Heart left ventricle (tissue), 16 donors: Measurements from ENCODE around the gene ZFR2. TPM values are rescaled to one million over a fixed set of nuclear protein-coding genes. Genes with fewer than 3 reads are reported as not detected.

ENCODE experiments used
- ATAC-seq, 4 donors: fragments of 200-7000 bp; cut with Tn5 transposase; one replicate each; pipeline ENCODE4 v1.9.1; 2020 to 2022; ENCODE audit warnings: moderate library complexity in 4 of 4, mild to moderate bottlenecking in 3 of 4, moderate number of reproducible peaks in 1 of 4
- DNase-seq, 5 donors: peaks; one replicate each; pipeline ENCODE4 v3.0.0-alpha.2; 2020
- H3K27ac ChIP-seq, 12 donors: fragments of 200-600 bp; sonication (generic) in 4 of 12; one replicate each; pipeline versions ENCODE4 v1.5.0 to v1.8.0; 2016 to 2022; ENCODE audit warnings: mild to moderate bottlenecking in 2 of 12
- H3K27me3 ChIP-seq, 9 donors: fragments of 200-600 bp; sonication (generic) in 2 of 9; one replicate each; pipeline versions ENCODE4 v1.5.1 to v1.8.0; 2016 to 2022; ENCODE audit warnings: mild to moderate bottlenecking in 3 of 9
- H3K36me3 ChIP-seq, 9 donors: fragments of 200-600 bp; sonication (generic) in 2 of 9; one replicate each; pipeline versions ENCODE4 v1.5.0 to v1.8.0; 2018 to 2022; ENCODE audit warnings: mild to moderate bottlenecking in 2 of 9
- H3K4me1 ChIP-seq, 12 donors: fragments of 200-600 bp; sonication (generic) in 4 of 12; one replicate each; pipeline versions ENCODE4 v1.5.0 to v1.8.0; 2016 to 2022; ENCODE audit warnings: mild to moderate bottlenecking in 3 of 12
- H3K4me3 ChIP-seq, 12 donors: fragments of 200-600 bp; sonication (generic) in 4 of 12; one replicate each; pipeline versions ENCODE4 v1.5.0 to v1.8.0; 2017 to 2022; ENCODE audit warnings: mild to moderate bottlenecking in 9 of 12, moderate library complexity in 4 of 12
- H3K9me3 ChIP-seq, 12 donors: fragments of 200-600 bp; sonication (generic) in 4 of 12; one replicate each; pipeline versions ENCODE4 v1.5.0 to v1.8.0; 2016 to 2022; ENCODE audit warnings: mild to moderate bottlenecking in 1 of 12
- POLR2A ChIP-seq, 2 donors: fragments of 450-650 bp; IDR thresholded peaks; one replicate each; pipeline ENCODE4 v1.6.1; 2017; ENCODE audit warnings: antibody characterized with exemption in 2 of 2, mild to moderate bottlenecking in 2 of 2, moderate library complexity in 2 of 2
- WGBS, 4 donors: extraction: QIAGEN DNeasy Blood & Tissue Kit in 2 of 4; methylation state at CpG; one replicate each; pipeline versions ENCODE4 v1.1.5 to v1.1.7; 2013 to 2018; 5-methylcytosine and 5-hydroxymethylcytosine counted together
- intact Hi-C, 10 donors: fragments of 100-400 bp; cut with DNase I; formaldehyde crosslinking; loops; one replicate each; pipeline versions ENCODE4 v1.11.1 to v1.14.2; 2022
- polyA plus RNA-seq, 2 donors: library from polyadenylated mRNA; stranded (reverse); fragments of 200-250 nt; gene quantifications; one replicate each; pipeline ENCODE4 v1.2.3, GENCODE V29; 2013
- total RNA-seq, 9 donors: library from RNA; depleted of rRNA in 2 of 9; stranded (reverse); fragments of >200 nt in 2 of 9; fragmentation: NEBNext Ultra II Directional in 3 of 9; extraction: Animal tissue kit (Norgen Biotek cat#: 25700) in 3 of 9; gene quantifications; one replicate each; pipeline versions ENCODE4 v1.1.0 to v1.2.4, GENCODE V29; 2016 to 2023
- TF ChIP-seq, protein P1 (sequence below), 12 donors: fragments of 200-600 bp; sonication (generic) in 4 of 12; IDR thresholded peaks; one replicate each; pipeline versions ENCODE4 v1.5.0 to v1.8.0; 2018 to 2022; ENCODE audit warnings: antibody characterized with exemption in 12 of 12, mild to moderate bottlenecking in 5 of 12
- donor health status: ischemic (EF 13 %, LVEDD 7.1; RV severe dilation, severe dysfunction).
- donor health status: healthy with polysubstance abuse.
- donor health status: DM: no; HTN: yes; CAD: no.
- donor health status: DM: no; HTN: no; CAD: no.
- donor health status: ischemic (EF 25% LVEDD 6.9; RV normal size, moderate dysfunction).
- donor health status: ischemic (EF 25% LVEDD 5.7; RV mildly dilated, moderate dysfunction).
- donor health status: healthy.
- donor health status: DM: yes; HTN: yes; CAD: no.
- donor health status: ischemic (EF 35%, LVEDD 5.7; RV mildly dilated, moderate dysfunction).
- donor health status: nonischemic (EF 11% LVEDD 7.7; RV severe dilation, severe dysfunction).
- donor health status: DM: yes; HTN: yes; CAD: no.
- donor health status: PGD.
- donor health status: ischemic (EF 29% LVEDD 5.4; RV normal size, mild dysfunction).
- donor health status: nonischemic (EF 23%, LVEDD 6.1; RV moderate dilation, normal function).

The ZFR2 gene
- total and polyA plus RNA-seq, 11 donors = 0.08 to 0.16 TPM; not detected in 9

GRCh38 chr19:3771000-3771905 lies 97.6 kb downstream of the ZFR2 start:
- intact Hi-C loops = loop anchor here in 1 of 10 donors (10.0 kb wide), 1 partner anchor 154 kb away; no protein-coding TSS in a partner anchor
- no peak for ATAC-seq

DNA sequence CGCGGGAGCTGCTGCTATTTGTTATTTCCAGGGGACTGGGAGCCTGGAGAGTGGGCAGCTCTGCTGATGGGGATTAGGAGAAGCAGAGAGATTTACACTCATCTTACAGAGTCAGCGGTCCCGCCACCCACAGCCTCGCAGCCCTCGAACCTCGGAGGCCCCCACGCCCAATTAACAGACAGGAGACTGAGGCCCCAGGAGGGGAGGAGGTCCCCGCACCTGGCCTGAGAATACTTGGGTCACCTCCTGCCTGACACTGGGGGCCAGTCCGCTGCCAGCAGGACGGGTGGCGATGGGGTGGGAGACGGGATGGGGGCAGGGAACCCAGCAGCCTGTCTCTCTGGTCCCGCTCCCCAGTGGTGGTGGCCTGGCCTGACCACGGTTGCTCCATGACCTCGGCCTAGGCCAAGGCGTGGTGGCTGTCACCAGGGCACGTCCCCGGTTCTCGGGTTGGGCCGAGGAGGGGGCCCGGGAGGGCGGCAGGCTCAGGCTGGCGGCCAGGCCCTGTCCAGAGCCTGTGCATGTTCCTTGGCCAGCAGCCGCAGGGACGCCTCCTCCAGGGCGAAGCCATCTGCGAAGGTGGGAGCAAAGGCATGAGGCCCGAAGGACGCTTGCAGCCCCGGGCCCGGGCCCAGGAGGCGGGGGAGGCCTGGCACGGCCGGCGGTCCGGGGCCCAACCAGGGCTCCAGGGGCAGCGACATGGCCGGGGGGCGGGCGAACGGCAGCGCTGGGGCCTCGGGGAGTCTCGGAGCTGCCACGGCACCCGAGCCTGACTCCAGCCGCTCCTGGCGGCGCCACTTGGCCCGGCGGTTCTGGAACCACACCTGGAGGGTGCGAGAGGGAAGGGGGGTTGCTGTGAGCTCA lies 98.5 kb downstream of the ZFR2 start:
- peaks cover 0 to 36% (median 24%) of the 10 kb centered on the region in 9 donors for H3K36me3 ChIP-seq
- no peak overlapping the region for H3K27ac ChIP-seq
- no peaks in the 10 kb centered on the region for H3K9me3 ChIP-seq
- H3K4me1 ChIP-seq = no peaks in the 10 kb centered on the region
- DNase-seq = no peak
- TF ChIP-seq POLR2A (IDR thresholded peaks at IDR 0.05) = no peak
- TF ChIP-seq, protein P1, sequence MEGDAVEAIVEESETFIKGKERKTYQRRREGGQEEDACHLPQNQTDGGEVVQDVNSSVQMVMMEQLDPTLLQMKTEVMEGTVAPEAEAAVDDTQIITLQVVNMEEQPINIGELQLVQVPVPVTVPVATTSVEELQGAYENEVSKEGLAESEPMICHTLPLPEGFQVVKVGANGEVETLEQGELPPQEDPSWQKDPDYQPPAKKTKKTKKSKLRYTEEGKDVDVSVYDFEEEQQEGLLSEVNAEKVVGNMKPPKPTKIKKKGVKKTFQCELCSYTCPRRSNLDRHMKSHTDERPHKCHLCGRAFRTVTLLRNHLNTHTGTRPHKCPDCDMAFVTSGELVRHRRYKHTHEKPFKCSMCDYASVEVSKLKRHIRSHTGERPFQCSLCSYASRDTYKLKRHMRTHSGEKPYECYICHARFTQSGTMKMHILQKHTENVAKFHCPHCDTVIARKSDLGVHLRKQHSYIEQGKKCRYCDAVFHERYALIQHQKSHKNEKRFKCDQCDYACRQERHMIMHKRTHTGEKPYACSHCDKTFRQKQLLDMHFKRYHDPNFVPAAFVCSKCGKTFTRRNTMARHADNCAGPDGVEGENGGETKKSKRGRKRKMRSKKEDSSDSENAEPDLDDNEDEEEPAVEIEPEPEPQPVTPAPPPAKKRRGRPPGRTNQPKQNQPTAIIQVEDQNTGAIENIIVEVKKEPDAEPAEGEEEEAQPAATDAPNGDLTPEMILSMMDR (IDR thresholded peaks at IDR 0.05) = no peak
- 79 to 83% (median 81%) methylated on average over 45 to 53 of the region's 53 CpGs for WGBS, 4 donors
- intact Hi-C loops = loop anchor here in 1 of 10 donors (10.0 kb wide), 1 partner anchor 154 kb away; no protein-coding TSS in a partner anchor
- H3K4me3 ChIP-seq = no peak overlapping the region
- peak in 1 of 4 donors; percentile 10 for ATAC-seq
- no peaks in the 10 kb centered on the region for H3K27me3 ChIP-seq

More at GRCh38 chr19:3771000-3771905, 97.6 kb downstream of the ZFR2 start:
- no peaks in the 10 kb centered on the region for H3K27me3 ChIP-seq
- no peaks in the 10 kb centered on the region for H3K4me1 ChIP-seq
- no peak for TF ChIP-seq POLR2A (IDR thresholded peaks at IDR 0.05)
- TF ChIP-seq, protein P1 (IDR thresholded peaks at IDR 0.05) = no peak
- H3K27ac ChIP-seq = no peak overlapping the region
- peaks cover 0 to 28% (median 16%) of the 10 kb centered on the region in 9 donors for H3K36me3 ChIP-seq
- DNase-seq = no peak
- H3K9me3 ChIP-seq = no peaks in the 10 kb centered on the region
- H3K4me3 ChIP-seq = no peak overlapping the region
- 80 to 86% (median 81%) methylated on average over 25 to 35 of the region's 35 CpGs for WGBS, 4 donors

DNA sequence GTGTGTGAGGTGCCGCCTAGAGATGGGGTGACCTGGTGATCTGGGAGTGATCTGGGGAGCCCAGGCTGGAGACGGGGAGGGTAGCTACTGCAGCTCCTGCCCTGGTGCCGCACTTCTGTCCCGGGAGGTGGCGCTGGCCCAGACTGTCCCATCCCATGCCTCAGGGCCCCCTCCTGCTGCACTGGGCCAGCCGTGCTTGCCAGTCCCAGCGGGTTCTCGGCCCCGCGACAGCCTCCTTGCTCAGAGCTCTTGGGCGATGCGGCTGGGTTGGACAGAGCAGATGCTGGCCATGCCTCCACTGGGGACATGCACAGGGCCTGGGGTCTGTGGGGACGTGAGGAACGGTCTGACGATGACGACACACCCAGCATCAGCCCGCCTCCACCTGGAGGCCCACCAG lies 99.3 kb downstream of the ZFR2 start:
- no peak overlapping the region for H3K4me3 ChIP-seq
- no peaks in the 10 kb centered on the region for H3K4me1 ChIP-seq
- DNase-seq = no peak
- no peak for TF ChIP-seq POLR2A (IDR thresholded peaks at IDR 0.05)
- TF ChIP-seq, protein P1 (IDR thresholded peaks at IDR 0.05) = no peak
- no peaks in the 10 kb centered on the region for H3K9me3 ChIP-seq
- ATAC-seq = no peak
- H3K27me3 ChIP-seq = no peaks in the 10 kb centered on the region
- H3K27ac ChIP-seq = no peak overlapping the region
- intact Hi-C loops = loop anchor here in 4 of 10 donors (10.0 kb wide), 2 partner anchors 55 to 215 kb away; partner anchors contain the start of gene EEF2 (in 3 of the 4)
- peaks cover 0 to 40% (median 28%) of the 10 kb centered on the region in 9 donors for H3K36me3 ChIP-seq
- 84 to 92% (median 89%) methylated on average over 9 to 17 of the region's 17 CpGs for WGBS, 4 donors
